T47D (cell line): ENCODE data around the gene CPAMD8.

Experiments used
- DNase-seq, 2 experiments: peaks; one replicate each; pipeline versions ENCODE4 v3.0.0 to v3.0.0-alpha.2; 2011 to 2012; ENCODE audit warnings: low read depth in 1 of 2, low spot score in 1 of 2
- JUND ChIP-seq: IDR thresholded peaks from 2 replicates; pipeline ENCODE4 v1.6.1; 2012; ENCODE audit warnings: low read depth
- in situ Hi-C: cut with HindIII; loops from 2 replicates; pipeline ENCODE4 v1.10.0; 2016; ENCODE audit warnings: low sequenced_read_pairs, low pct_unique_long_range_greater_than_20kb

CPAMD8 gene

GRCh38 chr19:17058236-17058635, 31.6 kb upstream of the CPAMD8 start:
- in situ Hi-C loops = no loop called here
- DNase-seq = peak in 1 of 2 experiments; percentile 33
- no peak for TF ChIP-seq JUND

- in situ Hi-C loops = no loop called here
- TF ChIP-seq JUND = no peak
- DNase-seq = no peak
These were observed 29.0 kb upstream of the CPAMD8 start for GRCh38 chr19:17055636-17056035.

- no peak for TF ChIP-seq JUND
- in situ Hi-C loops = no loop called here
- DNase-seq = no peak
These were observed 28.1 kb upstream of the CPAMD8 start for GRCh38 chr19:17054746-17055145.

GRCh38 chr19:17052439-17052838, 25.8 kb upstream of the CPAMD8 start:
- TF ChIP-seq JUND = no peak
- in situ Hi-C loops = no loop called here
- DNase-seq = peak; percentile 36 to 75

GRCh38 chr19:17049711-17050280, 23.2 kb upstream of the CPAMD8 start:
- TF ChIP-seq JUND = no peak
- in situ Hi-C loops = no loop called here

GRCh38 chr19:17048885-17049453, 22.4 kb upstream of the CPAMD8 start:
- in situ Hi-C loops = no loop called here
- DNase-seq = no peak
- TF ChIP-seq JUND = no peak

More at GRCh38 chr19:17049711-17050280, 23.2 kb upstream of the CPAMD8 start:
- DNase-seq = no peak

GRCh38 chr19:17045907-17046502, 19.4 kb upstream of the CPAMD8 start:
- in situ Hi-C loops = no loop called here
- TF ChIP-seq JUND = no peak
- no peak for DNase-seq

- no peak for TF ChIP-seq JUND
- in situ Hi-C loops = no loop called here
- DNase-seq = no peak
These were observed 17.1 kb upstream of the CPAMD8 start for GRCh38 chr19:17043744-17044143.

GRCh38 chr19:17041976-17042375, 15.4 kb upstream of the CPAMD8 start:
- TF ChIP-seq JUND = no peak
- in situ Hi-C loops = no loop called here
- no peak for DNase-seq

GRCh38 chr19:17037966-17038500, 11.4 kb upstream of the CPAMD8 start:
- no peak for TF ChIP-seq JUND
- DNase-seq = no peak
- in situ Hi-C loops = no loop called here

- DNase-seq = no peak
- no peak for TF ChIP-seq JUND
- in situ Hi-C loops = no loop called here
These were observed 10.6 kb upstream of the CPAMD8 start for GRCh38 chr19:17037184-17037583.

GRCh38 chr19:17036640-17037039, 10.0 kb upstream of the CPAMD8 start:
- no peak for TF ChIP-seq JUND
- DNase-seq = no peak
- in situ Hi-C loops = no loop called here

- in situ Hi-C loops = no loop called here
- no peak for DNase-seq
These were observed 9.3 kb upstream of the CPAMD8 start for GRCh38 chr19:17035842-17036424.

More at GRCh38 chr19:17035842-17036424, 9.3 kb upstream of the CPAMD8 start:
- no peak for TF ChIP-seq JUND
